ENCODE measurements around the gene TDO2. TPM values are rescaled to one million over a fixed set of nuclear protein-coding genes. Genes with fewer than 3 reads are reported as not detected.

TDO2 gene
- total RNA-seq (2012; rRNA removed), result not detected in 2 replicates

DNA sequence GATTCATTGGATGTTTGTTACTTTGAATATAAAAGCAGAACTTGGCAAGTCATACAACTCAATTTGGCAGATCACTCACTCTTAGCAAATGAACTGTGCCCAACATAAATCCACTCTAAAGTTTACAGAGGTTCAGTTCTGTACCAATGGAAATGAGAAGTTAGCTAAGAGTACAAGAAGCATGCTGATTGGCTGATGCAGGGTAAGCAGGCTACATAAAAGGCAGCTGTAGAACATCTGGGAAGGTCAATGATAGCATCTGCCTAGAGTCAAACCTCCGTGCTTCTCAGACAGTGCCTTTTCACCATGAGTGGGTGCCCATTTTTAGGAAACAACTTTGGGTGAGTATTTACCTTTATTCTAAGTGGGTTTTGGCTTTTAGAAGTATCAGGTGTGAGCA, at the start of gene TDO2:
Gene TDO2, plus strand, starts transcription at position 244 of the 400 bp plus-strand sequence. Its CDS starts 63 bp downstream, at position 307.
- Histone ChIP-seq H3K9ac (ENCODE audit: low read depth, low read length) (no peak within 1 kb of the TSS), H3K4me3 (ENCODE audit: low read length) (no peak within 1 kb of the TSS), H3K36me3 (ENCODE audit: insufficient read depth, low read length) (no peaks in the 10 kb centered on the region), H3K27me3 (ENCODE audit: control insufficient read depth, insufficient read depth, low read length) (peaks cover 27% of the 10 kb centered on the region), H3K4me2 (ENCODE audit: low read length) (no peak within 1 kb of the TSS), H3K4me1 (ENCODE audit: control insufficient read depth, insufficient read depth, low read length) (peaks cover 15% of the 10 kb centered on the region), H3K9me3 (replicated peaks; ENCODE audit: low read length) (no peaks in the 10 kb centered on the region)

DNA sequence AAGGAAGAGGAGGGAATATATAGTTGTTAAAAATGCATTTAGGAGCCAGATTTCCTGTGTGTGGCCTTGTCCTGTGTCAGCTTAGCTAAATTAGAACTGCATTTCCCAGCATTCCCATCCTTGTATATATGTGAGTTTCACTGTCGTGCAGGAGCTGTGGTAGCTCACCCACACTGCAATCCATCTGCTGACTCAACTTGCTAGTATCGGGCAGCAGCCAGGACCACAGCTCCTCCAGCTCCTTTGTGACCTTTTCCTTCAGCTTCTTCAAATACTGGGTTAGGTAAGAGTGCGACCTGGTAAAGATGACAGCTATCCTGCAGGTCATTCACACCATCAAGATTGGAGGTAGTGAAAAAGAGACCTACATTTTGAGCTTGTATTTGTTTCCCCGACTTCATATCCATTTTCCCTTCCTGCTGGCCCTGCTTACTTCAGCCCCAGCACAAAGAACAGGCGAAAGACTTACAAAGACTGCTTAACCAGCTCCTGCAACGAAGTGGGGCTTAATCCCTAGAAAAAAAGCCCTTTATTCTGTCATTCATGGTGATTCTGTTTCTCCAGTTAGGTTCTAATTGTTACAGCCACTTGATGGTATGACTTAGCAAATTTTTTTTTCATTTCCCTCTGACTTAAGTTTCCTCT, 48.8 kb upstream of the TDO2 start:
- Histone ChIP-seq H3K36me3 (ENCODE audit: insufficient read depth, low read length) (no peaks in the 10 kb centered on the region), H3K4me3 (ENCODE audit: low read length) (no peak overlapping the region), H3K9me3 (replicated peaks; ENCODE audit: low read length) (no peaks in the 10 kb centered on the region), H3K9ac (ENCODE audit: low read depth, low read length) (no peak overlapping the region), H3K4me1 (ENCODE audit: control insufficient read depth, insufficient read depth, low read length) (no peaks in the 10 kb centered on the region), H3K4me2 (ENCODE audit: low read length) (no peak overlapping the region), H3K27me3 (ENCODE audit: control insufficient read depth, insufficient read depth, low read length) (no peaks in the 10 kb centered on the region)

DNA sequence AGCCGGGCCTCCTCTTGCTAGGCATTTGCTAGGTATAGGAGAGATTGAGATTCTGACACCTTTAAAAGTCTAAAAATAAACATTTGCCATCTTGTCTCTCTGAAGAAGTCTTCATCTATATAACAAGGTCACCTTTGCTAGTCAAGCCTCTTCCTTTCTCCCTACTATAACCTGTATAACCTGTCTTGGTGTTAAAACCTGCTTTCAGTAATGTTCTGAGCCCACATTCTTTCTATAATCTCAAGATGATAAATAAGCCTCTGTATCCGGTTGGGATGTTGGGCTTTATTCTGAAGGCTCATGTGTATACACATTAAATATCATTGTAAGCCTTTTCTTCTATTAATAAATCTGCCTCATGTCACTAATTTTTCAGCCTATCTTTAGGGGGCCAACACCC, 47.6 kb upstream of the TDO2 start:
- H3K9me3 ChIP-seq (replicated peaks; ENCODE audit: low read length), result no peaks in the 10 kb centered on the region
- H3K4me2 ChIP-seq (ENCODE audit: low read length), result no peak overlapping the region
- no peaks in the 10 kb centered on the region for H3K27me3 ChIP-seq (ENCODE audit: control insufficient read depth, insufficient read depth, low read length)
- no peak overlapping the region for H3K9ac ChIP-seq (ENCODE audit: low read depth, low read length)
- no peak overlapping the region for H3K4me3 ChIP-seq (ENCODE audit: low read length)
- H3K36me3 ChIP-seq (ENCODE audit: insufficient read depth, low read length), result no peaks in the 10 kb centered on the region
- no peaks in the 10 kb centered on the region for H3K4me1 ChIP-seq (ENCODE audit: control insufficient read depth, insufficient read depth, low read length)

DNA sequence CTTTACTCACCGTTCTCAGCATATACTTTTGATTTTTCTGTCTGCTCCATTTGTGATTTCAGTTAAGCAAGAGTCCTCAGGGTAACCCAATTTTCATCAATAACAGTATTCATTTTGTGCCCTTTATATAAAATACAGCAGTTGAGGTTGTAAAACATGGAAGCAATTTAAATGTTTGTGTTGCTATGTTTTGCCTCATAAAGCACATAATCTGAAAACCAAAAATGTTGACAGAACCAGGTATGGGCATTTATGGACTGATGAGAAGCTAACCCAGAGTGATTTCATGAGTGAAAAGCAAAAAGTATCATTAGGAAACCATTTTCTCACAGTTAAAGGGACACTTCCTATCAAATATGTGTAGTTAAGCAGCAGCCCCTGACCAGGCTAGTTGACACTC, 37.3 kb upstream of the TDO2 start, which contains the start of gene ASIC5:
Gene ASIC5, minus strand, starts transcription at position 101 of the 400 bp plus-strand sequence. Its CDS starts 51 bp downstream, at position 50.
- H3K36me3 ChIP-seq (ENCODE audit: insufficient read depth, low read length), result no peaks in the 10 kb centered on the region
- no peak within 1 kb of the TSS for H3K4me3 ChIP-seq (ENCODE audit: low read length)
- no peaks in the 10 kb centered on the region for H3K9me3 ChIP-seq (replicated peaks; ENCODE audit: low read length)
- H3K4me1 ChIP-seq (ENCODE audit: control insufficient read depth, insufficient read depth, low read length), result no peaks in the 10 kb centered on the region
- no peak within 1 kb of the TSS for H3K4me2 ChIP-seq (ENCODE audit: low read length)
- H3K27me3 ChIP-seq (ENCODE audit: control insufficient read depth, insufficient read depth, low read length), result no peaks in the 10 kb centered on the region
- H3K9ac ChIP-seq (ENCODE audit: low read depth, low read length), result no peak within 1 kb of the TSS

DNA sequence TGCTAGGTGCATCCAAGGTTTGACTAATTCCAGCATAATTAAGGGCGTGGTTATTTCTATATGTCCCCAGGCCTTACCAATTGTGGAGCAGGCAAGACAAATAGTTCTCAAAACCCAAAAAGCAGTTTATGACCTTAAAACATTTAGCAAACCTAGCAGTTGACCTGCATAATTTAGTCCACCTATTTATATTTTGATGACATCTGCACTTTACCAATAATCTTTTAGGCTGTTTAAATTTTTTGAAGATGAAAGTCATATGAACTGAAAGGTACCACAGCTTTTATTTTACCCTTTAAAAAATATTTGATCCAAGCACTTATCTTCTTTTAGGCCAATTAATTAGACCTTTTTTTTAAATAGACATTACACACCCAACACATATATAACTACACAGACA, 27.6 kb upstream of the TDO2 start:
- Histone ChIP-seq H3K9me3 (replicated peaks; ENCODE audit: low read length) (no peaks in the 10 kb centered on the region), H3K36me3 (ENCODE audit: insufficient read depth, low read length) (no peaks in the 10 kb centered on the region), H3K4me2 (ENCODE audit: low read length) (no peak overlapping the region), H3K9ac (ENCODE audit: low read depth, low read length) (no peak overlapping the region), H3K4me1 (ENCODE audit: control insufficient read depth, insufficient read depth, low read length) (no peaks in the 10 kb centered on the region), H3K4me3 (ENCODE audit: low read length) (no peak overlapping the region), H3K27me3 (ENCODE audit: control insufficient read depth, insufficient read depth, low read length) (no peaks in the 10 kb centered on the region)

DNA sequence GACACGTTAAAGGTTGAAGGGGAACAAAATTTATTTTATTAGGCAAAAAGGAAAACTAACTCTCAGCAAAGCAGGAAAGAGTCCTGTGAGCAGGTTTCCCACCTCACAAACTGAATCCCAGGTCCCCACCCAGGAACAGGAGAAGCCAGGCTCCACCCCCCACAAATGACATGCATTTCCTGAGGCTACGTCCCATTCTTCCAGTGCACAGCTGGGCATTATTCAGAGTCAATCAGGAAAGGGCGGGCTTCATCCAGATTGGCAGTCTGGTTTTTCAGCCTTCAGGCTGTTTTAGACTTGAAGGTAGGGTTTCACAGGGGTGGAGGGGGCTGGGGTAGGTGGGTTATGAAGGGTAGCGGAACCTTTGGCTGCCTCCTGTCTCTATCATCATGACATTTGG, 25.5 kb upstream of the TDO2 start:
- H3K4me2 ChIP-seq (ENCODE audit: low read length), result no peak overlapping the region
- no peaks in the 10 kb centered on the region for H3K36me3 ChIP-seq (ENCODE audit: insufficient read depth, low read length)
- H3K4me3 ChIP-seq (ENCODE audit: low read length), result no peak overlapping the region
- H3K27me3 ChIP-seq (ENCODE audit: control insufficient read depth, insufficient read depth, low read length), result no peaks in the 10 kb centered on the region
- H3K9ac ChIP-seq (ENCODE audit: low read depth, low read length), result no peak overlapping the region
- no peaks in the 10 kb centered on the region for H3K4me1 ChIP-seq (ENCODE audit: control insufficient read depth, insufficient read depth, low read length)
- H3K9me3 ChIP-seq (replicated peaks; ENCODE audit: low read length), result no peaks in the 10 kb centered on the region

DNA sequence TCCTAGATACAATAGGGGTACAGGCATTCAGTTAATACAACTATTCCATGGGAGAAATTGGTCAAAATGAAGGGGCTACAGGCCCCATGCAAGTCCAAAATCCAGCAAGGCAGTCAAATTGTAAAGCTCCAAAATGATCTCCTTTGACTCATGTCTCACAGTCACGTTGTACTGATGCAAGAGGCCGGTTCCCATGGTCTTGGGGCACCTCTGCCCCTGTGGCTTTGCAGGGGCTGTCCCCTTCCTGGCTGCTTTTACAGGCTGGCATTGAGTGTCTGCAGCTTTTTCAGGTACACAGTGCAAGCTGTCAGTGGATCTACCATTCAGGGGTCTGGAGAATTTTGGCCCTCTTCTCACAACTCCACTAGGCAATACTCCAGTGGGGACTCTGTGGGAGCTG, 24.9 kb upstream of the TDO2 start:
- Histone ChIP-seq H3K9ac (ENCODE audit: low read depth, low read length) (no peak overlapping the region), H3K36me3 (ENCODE audit: insufficient read depth, low read length) (no peaks in the 10 kb centered on the region), H3K4me3 (ENCODE audit: low read length) (no peak overlapping the region), H3K9me3 (replicated peaks; ENCODE audit: low read length) (no peaks in the 10 kb centered on the region), H3K4me1 (ENCODE audit: control insufficient read depth, insufficient read depth, low read length) (no peaks in the 10 kb centered on the region), H3K27me3 (ENCODE audit: control insufficient read depth, insufficient read depth, low read length) (no peaks in the 10 kb centered on the region), H3K4me2 (ENCODE audit: low read length) (no peak overlapping the region)

DNA sequence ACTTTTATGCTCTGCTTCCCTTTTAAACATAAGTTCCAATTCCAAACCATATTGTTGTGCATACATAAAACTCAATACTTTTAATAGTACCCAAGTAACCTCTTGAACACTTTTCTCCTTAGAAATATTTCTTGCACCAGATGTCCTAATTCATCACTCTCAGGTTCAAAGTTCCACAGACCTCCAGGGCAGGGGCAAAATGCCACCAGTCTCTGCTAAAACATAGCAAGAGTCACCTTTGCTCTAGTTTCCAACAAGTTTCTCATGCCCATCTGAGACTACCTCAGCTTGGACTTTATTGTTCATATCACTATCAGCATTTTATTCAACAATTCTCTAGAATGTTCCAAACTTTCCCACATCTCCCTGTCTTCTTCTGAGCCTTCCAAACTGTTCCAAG, 23.7 kb upstream of the TDO2 start:
- Histone ChIP-seq H3K27me3 (ENCODE audit: control insufficient read depth, insufficient read depth, low read length) (no peaks in the 10 kb centered on the region), H3K9ac (ENCODE audit: low read depth, low read length) (no peak overlapping the region), H3K9me3 (replicated peaks; ENCODE audit: low read length) (no peaks in the 10 kb centered on the region), H3K36me3 (ENCODE audit: insufficient read depth, low read length) (no peaks in the 10 kb centered on the region), H3K4me3 (ENCODE audit: low read length) (no peak overlapping the region), H3K4me1 (ENCODE audit: control insufficient read depth, insufficient read depth, low read length) (no peaks in the 10 kb centered on the region), H3K4me2 (ENCODE audit: low read length) (no peak overlapping the region)

DNA sequence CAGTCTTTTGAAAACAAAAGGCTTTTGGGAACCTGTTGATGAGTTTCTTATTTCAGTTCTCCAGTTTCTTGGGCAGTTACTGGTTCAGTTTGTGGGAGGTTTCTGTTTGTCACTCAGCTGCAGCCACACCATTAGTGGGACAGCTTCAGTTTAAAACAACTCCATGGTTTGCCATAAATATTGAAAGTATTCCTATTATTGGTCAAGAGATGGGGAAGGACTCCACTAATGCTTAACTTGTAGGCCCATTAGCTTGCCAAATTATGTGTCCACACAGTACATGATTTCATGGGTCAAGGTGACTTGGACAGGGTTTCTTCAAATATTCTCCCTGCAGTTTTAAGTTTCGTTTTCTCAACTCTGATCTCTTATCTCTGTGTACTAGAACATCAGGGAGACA, 21.9 kb upstream of the TDO2 start:
- no peaks in the 10 kb centered on the region for H3K9me3 ChIP-seq (replicated peaks; ENCODE audit: low read length)
- no peaks in the 10 kb centered on the region for H3K4me1 ChIP-seq (ENCODE audit: control insufficient read depth, insufficient read depth, low read length)
- no peaks in the 10 kb centered on the region for H3K36me3 ChIP-seq (ENCODE audit: insufficient read depth, low read length)
- H3K4me3 ChIP-seq (ENCODE audit: low read length), result no peak overlapping the region
- no peak overlapping the region for H3K9ac ChIP-seq (ENCODE audit: low read depth, low read length)
- no peak overlapping the region for H3K4me2 ChIP-seq (ENCODE audit: low read length)
- H3K27me3 ChIP-seq (ENCODE audit: control insufficient read depth, insufficient read depth, low read length), result no peaks in the 10 kb centered on the region

DNA sequence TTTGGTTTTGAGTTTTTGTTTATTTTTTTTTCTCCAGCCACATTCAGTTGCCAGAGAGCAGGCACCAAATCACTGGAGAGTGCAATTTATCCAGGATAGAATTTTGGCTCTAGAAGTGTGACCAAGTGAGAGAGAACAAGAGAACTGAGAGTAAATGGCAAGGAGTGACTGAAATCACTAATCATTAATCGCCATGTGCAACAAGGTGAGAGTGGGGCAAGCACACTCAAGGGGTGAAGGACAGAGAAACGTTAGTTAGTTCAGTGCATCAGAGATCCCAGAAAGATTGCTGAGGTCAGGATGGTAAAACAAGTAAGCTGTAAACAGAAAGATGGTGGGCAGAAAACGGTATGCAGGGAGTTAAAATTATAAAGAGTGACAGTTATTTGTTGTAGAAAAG, 19.6 kb upstream of the TDO2 start:
- Histone ChIP-seq H3K27me3 (ENCODE audit: control insufficient read depth, insufficient read depth, low read length) (no peaks in the 10 kb centered on the region), H3K36me3 (ENCODE audit: insufficient read depth, low read length) (no peaks in the 10 kb centered on the region), H3K4me3 (ENCODE audit: low read length) (no peak overlapping the region), H3K4me2 (ENCODE audit: low read length) (no peak overlapping the region), H3K9ac (ENCODE audit: low read depth, low read length) (no peak overlapping the region), H3K4me1 (ENCODE audit: control insufficient read depth, insufficient read depth, low read length) (no peaks in the 10 kb centered on the region), H3K9me3 (replicated peaks; ENCODE audit: low read length) (no peaks in the 10 kb centered on the region)

DNA sequence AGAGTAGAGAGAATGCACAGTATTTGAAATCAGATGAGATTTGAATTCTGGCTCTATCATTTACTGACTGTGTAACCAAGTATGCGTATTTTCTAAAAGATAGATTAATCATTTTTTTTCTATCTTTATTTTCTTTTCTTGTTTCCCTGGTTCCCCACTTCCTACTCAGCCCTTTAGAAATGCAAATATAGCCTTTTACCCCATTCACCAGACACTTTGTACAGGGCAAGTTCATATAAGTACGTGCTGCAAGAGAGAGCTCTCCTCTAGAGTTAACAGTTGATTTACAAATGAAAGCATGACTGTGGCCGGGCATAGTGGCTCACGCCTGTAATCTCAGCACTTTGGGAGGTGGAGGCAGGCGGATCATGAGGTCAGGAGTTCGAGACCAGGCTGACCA, 17.8 kb upstream of the TDO2 start:
- Histone ChIP-seq H3K9ac (ENCODE audit: low read depth, low read length) (no peak overlapping the region), H3K36me3 (ENCODE audit: insufficient read depth, low read length) (no peaks in the 10 kb centered on the region), H3K27me3 (ENCODE audit: control insufficient read depth, insufficient read depth, low read length) (no peaks in the 10 kb centered on the region)

DNA sequence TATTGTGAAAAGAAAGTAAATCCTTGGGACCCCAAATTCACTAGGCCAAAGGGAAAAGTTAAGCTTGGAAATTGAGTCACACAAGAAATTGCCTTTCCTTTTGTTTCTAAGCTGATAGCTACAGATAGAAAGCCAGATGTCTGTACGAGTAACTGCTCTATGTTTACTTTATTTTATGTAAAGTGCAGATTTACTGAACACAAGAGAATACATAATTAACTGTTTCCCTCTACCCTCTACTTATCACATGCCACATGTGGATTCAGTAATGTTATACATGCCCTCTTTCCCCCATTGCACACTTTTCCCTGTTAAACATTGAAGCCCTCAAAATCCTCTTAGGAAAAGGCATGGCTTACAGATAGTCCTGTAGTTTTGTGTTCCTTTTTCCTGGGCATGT, 16.5 kb upstream of the TDO2 start:
- Histone ChIP-seq H3K27me3 (ENCODE audit: control insufficient read depth, insufficient read depth, low read length) (no peaks in the 10 kb centered on the region), H3K36me3 (ENCODE audit: insufficient read depth, low read length) (no peaks in the 10 kb centered on the region), H3K4me2 (ENCODE audit: low read length) (no peak overlapping the region), H3K4me1 (ENCODE audit: control insufficient read depth, insufficient read depth, low read length) (no peaks in the 10 kb centered on the region), H3K4me3 (ENCODE audit: low read length) (no peak overlapping the region), H3K9ac (ENCODE audit: low read depth, low read length) (no peak overlapping the region), H3K9me3 (replicated peaks; ENCODE audit: low read length) (no peaks in the 10 kb centered on the region)

More for the DNA sequence above, 17.8 kb upstream of the TDO2 start:
- H3K9me3 ChIP-seq (replicated peaks; ENCODE audit: low read length), result no peaks in the 10 kb centered on the region
- no peak overlapping the region for H3K4me2 ChIP-seq (ENCODE audit: low read length)
- no peaks in the 10 kb centered on the region for H3K4me1 ChIP-seq (ENCODE audit: control insufficient read depth, insufficient read depth, low read length)
- no peak overlapping the region for H3K4me3 ChIP-seq (ENCODE audit: low read length)

All from skeletal muscle satellite cell (primary cell).